SK-N-SH treated with all-trans-retinoic acid at 6 μM for 48 hours (cell line): Measurements from ENCODE around the gene SRXN1.

ENCODE experiments used
- ATAC-seq: fragments of 200-7000 bp; cut with Tn5 transposase; 3 replicates; pipeline ENCODE4 v1.9.1; 2020; ENCODE audit warnings: mild to moderate bottlenecking, moderate library complexity
- ARNTL ChIP-seq: fragments of 450-650 bp; formaldehyde crosslinking; IDR thresholded peaks from 2 replicates; pipeline ENCODE4 v1.5.0; 2020; ENCODE audit warnings: low read depth, mild to moderate bottlenecking, moderate library complexity, borderline replicate concordance
- CSDC2 ChIP-seq: fragments of 250-450 bp; sonication (Bioruptor Pico); IDR thresholded peaks from 2 replicates; pipeline ENCODE4 v1.5.0; 2020; ENCODE audit warnings: mild to moderate bottlenecking, moderate library complexity
- ESRRG ChIP-seq: fragments of 250-450 bp; sonication (Bioruptor Pico); IDR thresholded peaks from 2 replicates; pipeline ENCODE4 v1.6.1; 2021; ENCODE audit warnings: mild to moderate bottlenecking
- GLIS3 ChIP-seq: fragments of 250-450 bp; sonication (Bioruptor Pico); IDR thresholded peaks from 2 replicates; pipeline ENCODE4 v1.5.0; 2020; ENCODE audit warnings: mild to moderate bottlenecking, moderate library complexity
- ISL1 ChIP-seq: fragments of 250-450 bp; sonication (Bioruptor Pico); IDR thresholded peaks from 2 replicates; pipeline ENCODE4 v2.1.2; 2022; ENCODE audit warnings: mild to moderate bottlenecking, moderate library complexity
- OSR1 ChIP-seq: fragments of 250-450 bp; sonication (Bioruptor Pico); IDR thresholded peaks from 2 replicates; pipeline ENCODE4 v1.8.0; 2022; ENCODE audit warnings: moderate library complexity, mild to moderate bottlenecking, inconsistent platforms
- PPARA ChIP-seq: fragments of 250-450 bp; sonication (Bioruptor Pico); IDR thresholded peaks from 2 replicates; pipeline ENCODE4 v1.5.0; 2020; ENCODE audit warnings: mild to moderate bottlenecking, borderline replicate concordance
- RARB ChIP-seq: fragments of 250-450 bp; sonication (Bioruptor Pico); IDR thresholded peaks from 2 replicates; pipeline ENCODE4 v1.8.0; 2021; ENCODE audit warnings: mild to moderate bottlenecking, moderate library complexity
- SNAI2 ChIP-seq: fragments of 250-450 bp; sonication (Bioruptor Pico); IDR thresholded peaks from 2 replicates; pipeline ENCODE4 v1.5.0; 2020; ENCODE audit warnings: mild to moderate bottlenecking, moderate library complexity
- TCF4 ChIP-seq: fragments of 250-450 bp; sonication (Bioruptor Pico); IDR thresholded peaks from 2 replicates; pipeline ENCODE4 v1.8.0; 2021; ENCODE audit warnings: mild to moderate bottlenecking, moderate library complexity, borderline replicate concordance
- TOX ChIP-seq: fragments of 250-450 bp; sonication (Bioruptor Pico); IDR thresholded peaks from 2 replicates; pipeline ENCODE4 v1.8.0; 2021; ENCODE audit warnings: mild to moderate bottlenecking, moderate library complexity, borderline replicate concordance
- ZC3H10 ChIP-seq: fragments of 250-450 bp; sonication (Bioruptor Pico); IDR thresholded peaks from 2 replicates; pipeline ENCODE4 v1.5.1; 2021; ENCODE audit warnings: mild to moderate bottlenecking, moderate library complexity
- ZFP3 ChIP-seq: fragments of 250-450 bp; sonication (Bioruptor Pico); IDR thresholded peaks from 2 replicates; pipeline ENCODE4 v1.5.0; 2020; ENCODE audit warnings: mild to moderate bottlenecking, moderate library complexity
- ZFP30 ChIP-seq: fragments of 450-650 bp; formaldehyde crosslinking; IDR thresholded peaks from 2 replicates; pipeline ENCODE4 v1.5.0; 2022; ENCODE audit warnings: mild to moderate bottlenecking, moderate library complexity
- ZNF565 ChIP-seq: fragments of 450-650 bp; formaldehyde crosslinking; conservative IDR thresholded peaks from 2 replicates; pipeline ENCODE4 v1.5.0; 2020; ENCODE audit warnings: low read depth, mild to moderate bottlenecking, moderate library complexity
- ZNF70 ChIP-seq: fragments of 450-650 bp; formaldehyde crosslinking; IDR thresholded peaks from 2 replicates; pipeline ENCODE4 v1.5.0; 2020; ENCODE audit warnings: mild to moderate bottlenecking, moderate library complexity
- ZNF8 ChIP-seq: fragments of 450-650 bp; formaldehyde crosslinking; IDR thresholded peaks from 2 replicates; pipeline ENCODE4 v1.5.0; 2020; ENCODE audit warnings: mild to moderate bottlenecking, moderate library complexity
- TF ChIP-seq, protein P1 (sequence below): fragments of 250-450 bp; sonication (Bioruptor Pico); IDR thresholded peaks from 2 replicates; pipeline ENCODE4 v1.8.0; 2021; ENCODE audit warnings: low read depth, mild to moderate bottlenecking, moderate library complexity, borderline replicate concordance
- TF ChIP-seq, protein P2 (sequence below): fragments of 250-450 bp; sonication (Bioruptor Pico); IDR thresholded peaks from 2 replicates; pipeline ENCODE4 v1.5.1; 2020; ENCODE audit warnings: low read depth, mild to moderate bottlenecking, moderate library complexity
- TF ChIP-seq, protein P3 (sequence below): fragments of 250-450 bp; sonication (Bioruptor Pico); IDR thresholded peaks from 2 replicates; pipeline ENCODE4 v1.8.0; 2020; ENCODE audit warnings: mild to moderate bottlenecking, moderate library complexity, borderline replicate concordance
- TF ChIP-seq, protein P4 (sequence below): fragments of 250-450 bp; sonication (Bioruptor Pico); IDR thresholded peaks from 2 replicates; pipeline ENCODE4 v1.5.0; 2020; ENCODE audit warnings: mild to moderate bottlenecking, moderate library complexity

Gene SRXN1

DNA sequence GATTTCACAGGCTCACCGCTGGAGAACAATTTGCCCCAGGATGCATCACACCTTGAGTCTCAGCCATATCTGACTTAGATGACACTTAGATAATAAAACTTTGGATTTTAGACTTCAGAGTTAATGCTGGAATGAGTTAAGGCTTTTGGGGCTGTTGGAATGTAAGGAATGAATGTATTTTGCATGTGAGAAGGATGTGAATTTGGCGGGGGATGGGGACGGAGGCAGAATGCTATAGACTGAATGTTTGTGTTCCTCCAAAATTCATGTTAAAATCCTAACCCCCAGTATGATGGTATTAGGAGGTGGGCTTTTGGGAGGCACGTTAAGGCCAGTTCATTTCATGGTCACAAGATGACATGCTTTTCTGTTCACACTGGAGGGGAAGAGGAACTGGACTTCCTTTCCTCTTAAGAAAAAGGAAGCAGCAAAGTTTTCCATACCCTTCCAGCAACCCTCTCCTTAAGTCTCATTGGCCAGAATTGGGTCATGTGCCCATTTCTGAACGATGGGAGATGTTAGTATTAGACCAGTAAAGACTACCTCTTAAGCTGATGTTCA, 5.8 kb upstream of the SRXN1 start:
- ATAC-seq = no peak

DNA sequence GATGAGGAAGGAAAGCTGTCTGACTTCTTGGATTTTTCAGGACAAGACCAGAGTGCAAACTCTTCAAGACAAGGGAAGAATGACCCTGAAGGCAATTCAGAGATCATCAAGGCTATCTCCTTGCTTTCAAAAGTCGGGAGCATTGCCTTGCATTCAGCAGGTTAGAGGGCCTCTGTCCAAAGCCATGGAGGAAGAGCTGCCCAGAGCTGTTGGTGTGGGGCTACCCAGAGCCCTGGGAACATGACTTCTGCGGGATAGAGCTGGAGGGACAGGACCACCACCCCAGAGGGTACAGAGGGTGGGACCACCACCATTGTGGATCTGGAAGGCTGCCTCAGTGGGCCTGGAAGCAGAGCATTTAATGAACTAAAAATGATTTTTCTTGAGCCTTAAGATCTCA, 5.2 kb upstream of the SRXN1 start:
- no peak for ATAC-seq
- TF ChIP-seq, protein P1, sequence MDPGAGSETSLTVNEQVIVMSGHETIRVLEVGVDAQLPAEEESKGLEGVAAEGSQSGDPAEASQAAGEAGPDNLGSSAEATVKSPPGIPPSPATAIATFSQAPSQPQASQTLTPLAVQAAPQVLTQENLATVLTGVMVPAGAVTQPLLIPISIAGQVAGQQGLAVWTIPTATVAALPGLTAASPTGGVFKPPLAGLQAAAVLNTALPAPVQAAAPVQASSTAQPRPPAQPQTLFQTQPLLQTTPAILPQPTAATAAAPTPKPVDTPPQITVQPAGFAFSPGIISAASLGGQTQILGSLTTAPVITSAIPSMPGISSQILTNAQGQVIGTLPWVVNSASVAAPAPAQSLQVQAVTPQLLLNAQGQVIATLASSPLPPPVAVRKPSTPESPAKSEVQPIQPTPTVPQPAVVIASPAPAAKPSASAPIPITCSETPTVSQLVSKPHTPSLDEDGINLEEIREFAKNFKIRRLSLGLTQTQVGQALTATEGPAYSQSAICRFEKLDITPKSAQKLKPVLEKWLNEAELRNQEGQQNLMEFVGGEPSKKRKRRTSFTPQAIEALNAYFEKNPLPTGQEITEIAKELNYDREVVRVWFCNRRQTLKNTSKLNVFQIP (CRISPR knock-in tag) = no peak
- TF ChIP-seq ZC3H10 (CRISPR knock-in tag) (no peak), PPARA (no peak), GLIS3 (CRISPR knock-in tag) (no peak), ARNTL (CRISPR knock-in tag) (no peak), TOX (CRISPR knock-in tag) (no peak), ISL1 (CRISPR knock-in tag) (no peak), TCF4 (CRISPR knock-in tag) (no peak), ZFP30 (CRISPR knock-in tag) (no peak), RARB (CRISPR knock-in tag) (no peak), ZNF8 (CRISPR knock-in tag) (no peak), ZNF565 (no peak), SNAI2 (no peak)
- TF ChIP-seq, protein P2, sequence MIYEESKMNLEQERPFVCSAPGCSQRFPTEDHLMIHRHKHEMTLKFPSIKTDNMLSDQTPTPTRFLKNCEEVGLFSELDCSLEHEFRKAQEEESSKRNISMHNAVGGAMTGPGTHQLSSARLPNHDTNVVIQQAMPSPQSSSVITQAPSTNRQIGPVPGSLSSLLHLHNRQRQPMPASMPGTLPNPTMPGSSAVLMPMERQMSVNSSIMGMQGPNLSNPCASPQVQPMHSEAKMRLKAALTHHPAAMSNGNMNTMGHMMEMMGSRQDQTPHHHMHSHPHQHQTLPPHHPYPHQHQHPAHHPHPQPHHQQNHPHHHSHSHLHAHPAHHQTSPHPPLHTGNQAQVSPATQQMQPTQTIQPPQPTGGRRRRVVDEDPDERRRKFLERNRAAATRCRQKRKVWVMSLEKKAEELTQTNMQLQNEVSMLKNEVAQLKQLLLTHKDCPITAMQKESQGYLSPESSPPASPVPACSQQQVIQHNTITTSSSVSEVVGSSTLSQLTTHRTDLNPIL (CRISPR knock-in tag) = no peak

More for the DNA sequence above, 5.8 kb upstream of the SRXN1 start:
- no peak for TF ChIP-seq OSR1 (CRISPR knock-in tag)
- no peak for TF ChIP-seq PPARA
- no peak for TF ChIP-seq GLIS3 (CRISPR knock-in tag)
- TF ChIP-seq, protein P3, sequence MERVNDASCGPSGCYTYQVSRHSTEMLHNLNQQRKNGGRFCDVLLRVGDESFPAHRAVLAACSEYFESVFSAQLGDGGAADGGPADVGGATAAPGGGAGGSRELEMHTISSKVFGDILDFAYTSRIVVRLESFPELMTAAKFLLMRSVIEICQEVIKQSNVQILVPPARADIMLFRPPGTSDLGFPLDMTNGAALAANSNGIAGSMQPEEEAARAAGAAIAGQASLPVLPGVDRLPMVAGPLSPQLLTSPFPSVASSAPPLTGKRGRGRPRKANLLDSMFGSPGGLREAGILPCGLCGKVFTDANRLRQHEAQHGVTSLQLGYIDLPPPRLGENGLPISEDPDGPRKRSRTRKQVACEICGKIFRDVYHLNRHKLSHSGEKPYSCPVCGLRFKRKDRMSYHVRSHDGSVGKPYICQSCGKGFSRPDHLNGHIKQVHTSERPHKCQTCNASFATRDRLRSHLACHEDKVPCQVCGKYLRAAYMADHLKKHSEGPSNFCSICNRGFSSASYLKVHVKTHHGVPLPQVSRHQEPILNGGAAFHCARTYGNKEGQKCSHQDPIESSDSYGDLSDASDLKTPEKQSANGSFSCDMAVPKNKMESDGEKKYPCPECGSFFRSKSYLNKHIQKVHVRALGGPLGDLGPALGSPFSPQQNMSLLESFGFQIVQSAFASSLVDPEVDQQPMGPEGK (CRISPR knock-in tag) = no peak
- TF ChIP-seq, protein P1 (CRISPR knock-in tag) = no peak
- no peak for TF ChIP-seq ZNF70 (CRISPR knock-in tag)
- TF ChIP-seq RARB (CRISPR knock-in tag) = no peak
- no peak for TF ChIP-seq SNAI2
- no peak for TF ChIP-seq ARNTL (CRISPR knock-in tag)
- no peak for TF ChIP-seq ZC3H10 (CRISPR knock-in tag)
- no peak for TF ChIP-seq ZNF8 (CRISPR knock-in tag)
- TF ChIP-seq, protein P2 (CRISPR knock-in tag) = no peak
- TF ChIP-seq ISL1 (CRISPR knock-in tag) = no peak
- no peak for TF ChIP-seq CSDC2

DNA sequence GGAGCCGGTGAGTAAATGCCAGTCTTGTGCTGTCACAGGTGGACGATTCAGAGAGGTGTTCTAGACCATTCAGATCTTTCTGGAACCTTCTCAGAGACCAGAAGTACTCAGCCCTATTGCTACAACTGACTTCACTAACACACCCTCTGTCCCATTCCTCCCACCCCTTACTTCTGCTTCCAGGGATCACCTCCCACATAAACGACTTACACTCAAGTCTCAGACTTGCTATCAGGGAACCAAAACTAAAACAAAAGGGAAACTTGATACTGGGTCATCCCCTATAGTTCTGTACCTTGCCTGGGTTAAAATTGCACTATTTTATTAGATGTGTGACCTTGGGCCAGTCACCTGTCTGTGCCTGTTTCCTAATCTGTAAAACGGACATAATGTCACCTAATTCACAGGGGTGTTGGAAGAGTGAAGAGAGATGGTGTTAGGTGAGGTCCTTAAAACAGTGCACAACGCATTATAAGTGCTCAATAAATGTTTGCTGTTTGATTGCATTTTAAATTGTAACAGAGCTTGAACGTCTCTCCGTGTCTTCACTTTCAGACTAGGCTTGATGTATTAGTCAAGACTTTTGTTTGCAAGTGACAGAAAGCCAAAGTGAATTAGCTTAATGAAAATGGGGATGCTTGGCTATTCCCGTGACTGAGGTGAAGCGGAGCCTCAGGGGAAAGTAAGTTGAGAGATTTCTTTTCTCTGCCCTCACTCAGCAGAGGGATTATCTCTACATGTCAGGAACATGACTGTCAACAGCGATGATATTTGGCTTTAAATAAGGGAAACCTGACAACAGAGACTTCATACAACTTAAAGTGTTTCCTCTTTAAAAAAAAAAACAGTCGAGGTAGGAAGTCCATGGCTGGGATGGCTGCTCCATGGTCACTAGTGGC, 3.0 kb upstream of the SRXN1 start:
- TF ChIP-seq ZNF565 = no peak
- no peak for TF ChIP-seq OSR1 (CRISPR knock-in tag)
- TF ChIP-seq ISL1 (CRISPR knock-in tag) = no peak
- TF ChIP-seq, protein P3 (CRISPR knock-in tag) = no peak
- TF ChIP-seq PPARA = no peak
- TF ChIP-seq, protein P4, sequence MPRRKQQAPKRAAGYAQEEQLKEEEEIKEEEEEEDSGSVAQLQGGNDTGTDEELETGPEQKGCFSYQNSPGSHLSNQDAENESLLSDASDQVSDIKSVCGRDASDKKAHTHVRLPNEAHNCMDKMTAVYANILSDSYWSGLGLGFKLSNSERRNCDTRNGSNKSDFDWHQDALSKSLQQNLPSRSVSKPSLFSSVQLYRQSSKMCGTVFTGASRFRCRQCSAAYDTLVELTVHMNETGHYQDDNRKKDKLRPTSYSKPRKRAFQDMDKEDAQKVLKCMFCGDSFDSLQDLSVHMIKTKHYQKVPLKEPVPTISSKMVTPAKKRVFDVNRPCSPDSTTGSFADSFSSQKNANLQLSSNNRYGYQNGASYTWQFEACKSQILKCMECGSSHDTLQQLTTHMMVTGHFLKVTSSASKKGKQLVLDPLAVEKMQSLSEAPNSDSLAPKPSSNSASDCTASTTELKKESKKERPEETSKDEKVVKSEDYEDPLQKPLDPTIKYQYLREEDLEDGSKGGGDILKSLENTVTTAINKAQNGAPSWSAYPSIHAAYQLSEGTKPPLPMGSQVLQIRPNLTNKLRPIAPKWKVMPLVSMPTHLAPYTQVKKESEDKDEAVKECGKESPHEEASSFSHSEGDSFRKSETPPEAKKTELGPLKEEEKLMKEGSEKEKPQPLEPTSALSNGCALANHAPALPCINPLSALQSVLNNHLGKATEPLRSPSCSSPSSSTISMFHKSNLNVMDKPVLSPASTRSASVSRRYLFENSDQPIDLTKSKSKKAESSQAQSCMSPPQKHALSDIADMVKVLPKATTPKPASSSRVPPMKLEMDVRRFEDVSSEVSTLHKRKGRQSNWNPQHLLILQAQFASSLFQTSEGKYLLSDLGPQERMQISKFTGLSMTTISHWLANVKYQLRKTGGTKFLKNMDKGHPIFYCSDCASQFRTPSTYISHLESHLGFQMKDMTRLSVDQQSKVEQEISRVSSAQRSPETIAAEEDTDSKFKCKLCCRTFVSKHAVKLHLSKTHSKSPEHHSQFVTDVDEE (CRISPR knock-in tag) = no peak
- no peak for TF ChIP-seq ESRRG (CRISPR knock-in tag)
- no peak for TF ChIP-seq ZFP3 (CRISPR knock-in tag)
- no peak for TF ChIP-seq CSDC2
- ATAC-seq = no peak
